Gastroesophageal sphincter (tissue), 3 donors: ENCODE results near the gene CNTNAP4.

ENCODE experiments used
- EP300 ChIP-seq: sonication (generic); formaldehyde crosslinking; IDR thresholded peaks from one replicate; pipeline ENCODE4 v1.6.1; 2017; ENCODE audit warnings: antibody characterized with exemption, mild to moderate bottlenecking
- POLR2A ChIP-seq, 2 donors: fragments of 450-650 bp; IDR thresholded peaks; one replicate each; pipeline ENCODE4 v1.6.1; 2017; ENCODE audit warnings: antibody characterized with exemption in 2 of 2, mild to moderate bottlenecking in 2 of 2, moderate library complexity in 1 of 2
- POLR2AphosphoS5 ChIP-seq: sonication (generic); formaldehyde crosslinking; IDR thresholded peaks from one replicate; pipeline ENCODE4 v1.6.1; 2017; ENCODE audit warnings: antibody characterized with exemption
- TF ChIP-seq, protein P1 (sequence below), 4 experiments: fragments of 200-600 bp in 2 of 4; fragments of 450-650 bp in 2 of 4; sonication (generic) in 1 of 4; IDR thresholded peaks; one replicate each; pipeline ENCODE4 v1.5.1; 2017 to 2019; ENCODE audit warnings: antibody characterized with exemption in 4 of 4, mild to moderate bottlenecking in 2 of 4, moderate library complexity in 2 of 4

DNA sequence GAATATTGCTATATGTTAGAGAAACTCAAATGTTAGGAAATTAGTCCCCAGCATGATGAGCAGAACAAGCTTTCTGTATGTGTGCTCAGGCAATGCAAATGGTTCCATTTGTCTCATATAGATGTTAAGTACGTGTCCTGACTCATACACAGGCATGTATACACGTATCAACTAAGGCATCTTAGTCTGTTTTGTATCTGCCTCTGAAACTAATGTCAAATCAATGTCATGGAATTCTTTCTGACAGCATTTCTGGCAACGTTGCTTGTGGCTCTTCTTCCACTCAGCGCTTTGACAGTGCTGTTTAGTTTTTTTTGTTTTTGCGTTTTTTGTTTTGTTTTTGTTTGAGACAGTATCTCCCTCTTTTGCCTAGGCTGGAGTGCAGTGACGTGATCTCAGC is 111.9 kb downstream of the CNTNAP4 start:
- TF ChIP-seq, protein P1, sequence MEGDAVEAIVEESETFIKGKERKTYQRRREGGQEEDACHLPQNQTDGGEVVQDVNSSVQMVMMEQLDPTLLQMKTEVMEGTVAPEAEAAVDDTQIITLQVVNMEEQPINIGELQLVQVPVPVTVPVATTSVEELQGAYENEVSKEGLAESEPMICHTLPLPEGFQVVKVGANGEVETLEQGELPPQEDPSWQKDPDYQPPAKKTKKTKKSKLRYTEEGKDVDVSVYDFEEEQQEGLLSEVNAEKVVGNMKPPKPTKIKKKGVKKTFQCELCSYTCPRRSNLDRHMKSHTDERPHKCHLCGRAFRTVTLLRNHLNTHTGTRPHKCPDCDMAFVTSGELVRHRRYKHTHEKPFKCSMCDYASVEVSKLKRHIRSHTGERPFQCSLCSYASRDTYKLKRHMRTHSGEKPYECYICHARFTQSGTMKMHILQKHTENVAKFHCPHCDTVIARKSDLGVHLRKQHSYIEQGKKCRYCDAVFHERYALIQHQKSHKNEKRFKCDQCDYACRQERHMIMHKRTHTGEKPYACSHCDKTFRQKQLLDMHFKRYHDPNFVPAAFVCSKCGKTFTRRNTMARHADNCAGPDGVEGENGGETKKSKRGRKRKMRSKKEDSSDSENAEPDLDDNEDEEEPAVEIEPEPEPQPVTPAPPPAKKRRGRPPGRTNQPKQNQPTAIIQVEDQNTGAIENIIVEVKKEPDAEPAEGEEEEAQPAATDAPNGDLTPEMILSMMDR (IDR thresholded peaks at IDR 0.05), result no peak
- TF ChIP-seq POLR2AphosphoS5 (no peak), EP300 (no peak), POLR2A (IDR thresholded peaks at IDR 0.05) (no peak)
